Activated CD4-positive, alpha-beta memory T cell treated with anti-CD3 and anti-CD28 coated beads for 36 hours (primary cell): Measurements from ENCODE around the gene ADGRG3. TPM values are rescaled to one million over a fixed set of nuclear protein-coding genes. Genes with fewer than 3 reads are reported as not detected.

Source experiments
- CTCF ChIA-PET: fragments of 350-600 bp; sonication (Branson Sonifier 250); formaldehyde crosslinking; loops from one replicate; lab custom pipeline; 2021; ENCODE audit warnings: antibody characterized with exemption, inconsistent platforms; lab: Charles Lee
- POLR2A ChIA-PET: fragments of 350-600 bp; sonication (Branson Sonifier 250); formaldehyde crosslinking; loops from one replicate; lab custom pipeline; 2021; ENCODE audit warnings: antibody characterized with exemption; lab: Charles Lee
- DNase-seq: peaks from one replicate; pipeline ENCODE4 v3.0.0-alpha.2; 2020
- H3K27ac Mint-ChIP-seq: one replicate; pipeline ENCODE4 v1.8.0; 2021; ENCODE audit warnings: mixed read lengths
- H3K27me3 Mint-ChIP-seq: one replicate; pipeline ENCODE4 v1.8.0; 2021; ENCODE audit warnings: mixed read lengths
- H3K36me3 Mint-ChIP-seq: one replicate; pipeline ENCODE4 v1.8.0; 2021; ENCODE audit warnings: mixed read lengths
- H3K4me1 Mint-ChIP-seq: one replicate; pipeline ENCODE4 v1.8.0; 2021; ENCODE audit warnings: low read depth, mixed read lengths
- H3K4me3 Mint-ChIP-seq: one replicate; pipeline ENCODE4 v1.8.0; 2021; ENCODE audit warnings: mild to moderate bottlenecking, mixed read lengths
- H3K9me3 Mint-ChIP-seq: one replicate; pipeline ENCODE4 v1.8.0; 2021; ENCODE audit warnings: mixed read lengths
- intact Hi-C: fragments of 100-400 bp; cut with micrococcal nuclease; formaldehyde crosslinking; loops from one replicate; pipeline ENCODE4 v1.15.1; 2023
- total RNA-seq, 2 experiments: library from RNA; stranded (reverse); gene quantifications; one replicate each; pipeline ENCODE4 v1.2.3, GENCODE V29; 2021

Gene ADGRG3
- total RNA-seq, 2 experiments from 2014 or later: not detected

DNA sequence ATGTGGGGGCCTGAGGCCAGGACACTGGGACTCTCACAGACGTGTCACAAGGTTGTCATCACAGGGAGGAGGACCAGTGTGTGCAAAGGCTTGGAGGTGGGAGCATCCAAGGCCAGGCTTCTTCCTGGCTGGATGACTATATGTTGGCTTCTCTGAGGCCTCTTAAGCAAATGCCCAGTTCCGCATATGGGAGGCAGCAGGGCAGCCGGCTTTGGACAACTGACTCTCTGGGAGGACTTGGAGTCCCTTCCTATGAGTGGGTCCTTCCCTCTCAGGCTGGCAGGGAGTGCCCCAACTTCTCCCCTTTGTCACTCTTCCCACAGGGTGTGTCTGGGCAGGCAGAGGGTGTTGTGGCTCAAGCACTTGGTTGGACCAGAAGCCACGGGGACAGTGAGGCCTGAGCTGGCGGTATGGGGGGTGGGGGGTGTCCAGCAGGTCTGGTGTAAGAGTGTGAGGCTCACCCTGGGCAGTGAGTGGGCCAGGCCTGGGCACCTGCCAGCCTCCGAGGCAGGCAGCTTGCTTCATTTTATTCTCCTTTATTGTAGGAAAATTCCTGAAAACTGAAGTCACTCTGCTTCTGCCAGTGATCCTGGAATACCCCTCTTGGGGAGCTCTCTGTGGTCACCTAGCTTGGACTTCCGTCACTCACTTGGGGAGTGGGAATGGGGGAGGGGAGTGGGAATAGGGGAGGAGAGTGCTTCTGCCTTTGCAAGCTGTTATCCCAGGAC is 24.8 kb upstream of the ADGRG3 start:
- no peaks in the 10 kb centered on the region for H3K9me3 Mint-ChIP-seq
- CTCF ChIA-PET: interaction anchor here (1.0 to 1.3 kb wide), 3 partner anchors 15 to 67 kb away, joined by 3 to 6 read pairs (median 3); partner anchors contain the start of gene ADGRG1

DNA sequence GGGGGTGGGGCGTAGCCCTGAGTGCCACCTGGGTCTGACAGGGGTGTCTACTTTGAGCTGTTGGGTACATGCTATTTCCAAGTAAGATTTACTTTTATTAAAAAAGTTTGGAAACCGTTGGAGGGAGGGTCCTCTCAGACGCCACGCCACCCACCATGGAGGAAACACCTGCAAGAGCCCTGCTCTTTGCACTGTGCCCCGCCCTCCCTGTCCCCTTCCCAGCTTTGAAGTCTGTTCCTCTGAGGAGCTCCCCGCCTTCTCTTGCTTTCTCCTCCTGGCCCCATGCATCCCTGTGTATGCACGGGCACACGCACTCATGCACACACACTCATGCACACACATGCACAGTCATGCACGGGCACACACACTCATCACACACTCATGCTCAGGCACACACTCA is 24.2 kb upstream of the ADGRG3 start:
- H3K9me3 Mint-ChIP-seq: no peaks in the 10 kb centered on the region
- H3K27me3 Mint-ChIP-seq: peaks cover 2% of the 10 kb centered on the region
- no peak overlapping the region for H3K27ac Mint-ChIP-seq
- H3K36me3 Mint-ChIP-seq: no peaks in the 10 kb centered on the region
- no peak for DNase-seq
- ChIA-PET CTCF (interaction anchor here (1.0 to 1.3 kb wide), 3 partner anchors 15 to 68 kb away, joined by 3 to 6 read pairs (median 3); partner anchors contain the start of gene ADGRG1), POLR2A (interaction anchor here (1.2 kb wide), 1 partner anchor 67 kb away, joined by 4 read pairs; no protein-coding TSS in a partner anchor)
- H3K4me1 Mint-ChIP-seq: peaks cover 11% of the 10 kb centered on the region
- intact Hi-C loops: no loop called here
- no peak overlapping the region for H3K4me3 Mint-ChIP-seq

More for the DNA sequence above, 24.8 kb upstream of the ADGRG3 start:
- no peak for DNase-seq
- POLR2A ChIA-PET: interaction anchor here (1.2 kb wide), 1 partner anchor 67 kb away, joined by 4 read pairs; no protein-coding TSS in a partner anchor
- H3K4me1 Mint-ChIP-seq: peaks cover 6% of the 10 kb centered on the region
- no peaks in the 10 kb centered on the region for H3K36me3 Mint-ChIP-seq
- intact Hi-C loops: no loop called here
- no peak overlapping the region for H3K27ac Mint-ChIP-seq
- no peak overlapping the region for H3K4me3 Mint-ChIP-seq
- peaks cover 3% of the 10 kb centered on the region for H3K27me3 Mint-ChIP-seq

DNA sequence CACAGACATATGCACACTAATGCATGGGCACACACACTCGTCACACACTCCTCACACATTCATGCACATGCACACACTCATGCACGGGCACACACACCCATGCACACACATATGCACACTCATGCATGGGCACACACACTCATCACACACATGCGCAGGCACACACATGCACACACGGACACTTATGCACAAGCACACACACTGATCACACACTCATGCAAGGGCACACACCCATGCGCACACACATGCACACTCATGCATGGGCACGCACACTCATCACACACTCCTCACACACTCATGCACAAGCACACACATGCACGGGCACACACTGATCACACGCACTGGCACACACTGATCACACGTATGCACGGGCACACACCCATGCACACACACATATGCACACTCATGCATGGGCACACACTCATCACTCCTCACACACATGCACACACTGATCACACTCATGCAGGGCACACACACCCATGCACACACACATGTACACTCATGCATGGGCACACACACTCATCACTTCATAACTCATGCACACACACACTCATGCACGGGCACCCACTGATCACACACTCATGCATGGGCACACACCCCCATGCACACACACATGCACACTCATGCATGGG is 23.6 kb upstream of the ADGRG3 start:
- ChIA-PET CTCF (interaction anchor here (1.0 to 8.6 kb wide), 4 partner anchors 16 to 68 kb away, joined by 3 to 250 read pairs (median 4); partner anchors contain the start of gene ADGRG1), POLR2A (no interaction called here)
- intact Hi-C loops: loop anchor here (5.0 kb wide), 1 partner anchor 227 kb away; no protein-coding TSS in a partner anchor
- H3K9me3 Mint-ChIP-seq: no peaks in the 10 kb centered on the region
- H3K36me3 Mint-ChIP-seq: no peaks in the 10 kb centered on the region
- no peak overlapping the region for H3K4me3 Mint-ChIP-seq
- H3K27ac Mint-ChIP-seq: no peak overlapping the region
- no peak for DNase-seq
- H3K4me1 Mint-ChIP-seq: peaks cover 15% of the 10 kb centered on the region
- peaks cover 2% of the 10 kb centered on the region for H3K27me3 Mint-ChIP-seq

DNA sequence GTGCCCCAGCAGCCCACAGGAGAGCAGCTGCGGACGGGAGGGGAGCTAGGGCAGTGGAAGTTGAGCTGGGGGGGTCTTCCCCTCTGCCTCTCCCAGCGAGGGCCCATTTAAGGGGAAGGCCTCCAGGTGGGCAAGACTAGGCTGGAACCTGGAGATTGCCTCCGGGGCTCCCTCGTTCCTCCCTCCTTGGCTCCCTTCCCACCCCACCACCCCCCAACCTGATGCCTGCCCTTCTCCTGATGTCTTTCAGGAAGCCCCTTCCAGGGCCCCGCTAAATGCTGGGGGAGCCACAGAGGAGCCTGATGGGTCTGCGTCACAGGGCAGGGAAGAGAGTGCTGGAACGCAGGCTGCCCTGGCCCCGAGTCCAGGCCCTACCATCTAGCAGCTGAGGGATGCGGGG is 22.9 kb upstream of the ADGRG3 start:
- DNase-seq: no peak
- intact Hi-C loops: loop anchor here (5.0 kb wide), 1 partner anchor 228 kb away; no protein-coding TSS in a partner anchor
- no peak overlapping the region for H3K27ac Mint-ChIP-seq
- H3K4me3 Mint-ChIP-seq: no peak overlapping the region
- no peaks in the 10 kb centered on the region for H3K27me3 Mint-ChIP-seq
- peaks cover 15% of the 10 kb centered on the region for H3K4me1 Mint-ChIP-seq
- no peaks in the 10 kb centered on the region for H3K36me3 Mint-ChIP-seq
- CTCF ChIA-PET: interaction anchor here (7.6 to 8.6 kb wide), 2 partner anchors 48 to 69 kb away, joined by 197 to 250 read pairs; no protein-coding TSS in a partner anchor
- POLR2A ChIA-PET: no interaction called here
- H3K9me3 Mint-ChIP-seq: no peaks in the 10 kb centered on the region

DNA sequence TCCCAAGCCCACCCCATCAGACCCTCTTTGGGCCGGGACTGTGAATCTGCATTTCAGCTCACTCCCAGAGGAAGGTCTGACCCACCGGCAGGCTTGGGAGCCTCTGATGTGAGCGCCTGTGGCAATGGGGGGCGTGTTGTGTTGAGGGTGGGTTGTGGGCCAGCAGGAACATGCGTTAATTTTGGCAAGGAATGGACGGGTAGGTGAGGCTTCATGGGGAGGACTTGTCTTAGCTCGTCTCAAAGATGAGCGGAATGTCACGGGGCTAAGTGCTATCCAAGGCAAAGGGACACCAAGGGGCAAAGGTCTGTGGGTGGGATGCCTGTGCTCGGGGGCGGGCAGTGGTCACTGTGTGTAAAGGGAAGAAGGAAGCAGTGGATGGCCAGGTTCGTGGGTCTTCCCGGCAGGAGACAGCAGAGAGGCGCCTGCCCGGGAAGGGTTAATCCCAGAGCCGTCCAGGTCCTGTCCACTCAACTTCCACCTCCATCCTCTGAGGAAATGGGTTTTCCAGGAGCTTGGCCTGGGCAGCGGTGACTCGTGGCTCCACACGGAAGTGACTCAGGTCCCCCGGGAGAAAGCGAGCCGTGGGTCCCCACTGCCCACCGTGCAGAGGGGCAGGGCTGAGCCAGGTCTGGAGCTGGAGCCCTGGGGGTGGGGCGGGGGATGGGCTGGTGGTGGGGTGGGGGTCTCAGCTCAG is 22.3 kb upstream of the ADGRG3 start:
- Mint-ChIP-seq H3K27ac (no peak overlapping the region), H3K4me3 (no peak overlapping the region), H3K9me3 (no peaks in the 10 kb centered on the region), H3K36me3 (no peaks in the 10 kb centered on the region), H3K27me3 (no peaks in the 10 kb centered on the region), H3K4me1 (peaks cover 15% of the 10 kb centered on the region)
- ChIA-PET POLR2A (no interaction called here), CTCF (interaction anchor here (7.6 to 8.6 kb wide), 2 partner anchors 48 to 70 kb away, joined by 197 to 250 read pairs; no protein-coding TSS in a partner anchor)
- intact Hi-C loops: loop anchor here (5.0 kb wide), 1 partner anchor 229 kb away; no protein-coding TSS in a partner anchor
- DNase-seq: no peak

DNA sequence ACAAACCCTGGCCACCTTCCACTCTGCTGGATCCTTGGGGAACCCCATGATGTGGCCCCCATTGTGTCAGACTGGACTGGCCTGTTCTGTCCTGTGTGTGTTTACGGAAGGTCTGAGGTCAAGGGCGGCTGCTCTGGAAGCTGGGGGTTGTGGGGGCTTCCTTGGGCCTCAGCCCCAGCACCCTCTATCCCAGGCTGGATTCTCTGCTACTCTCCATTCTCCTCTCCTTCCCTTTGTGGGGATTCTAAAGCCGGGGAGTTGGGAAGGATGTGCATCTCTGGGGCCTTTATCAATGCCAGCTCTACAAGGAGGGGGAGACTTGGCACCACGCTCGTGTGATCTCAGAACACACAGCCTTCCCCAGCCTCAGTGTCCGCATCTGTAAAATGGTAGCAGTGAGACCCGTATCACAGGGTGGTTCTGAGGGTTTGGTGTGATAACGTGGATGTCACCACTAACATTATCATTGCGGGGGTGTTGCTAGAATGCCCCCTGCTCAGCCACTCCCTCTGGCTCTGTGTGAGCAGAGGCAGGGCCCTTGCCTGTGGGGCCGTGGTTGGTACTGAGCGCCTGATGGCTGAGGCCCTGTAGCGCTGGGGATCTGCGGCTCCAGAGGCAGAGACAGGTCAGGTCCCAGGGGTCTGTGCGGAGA is 21.6 kb upstream of the ADGRG3 start:
- intact Hi-C loops: loop anchor here (5.0 kb wide), 1 partner anchor 229 kb away; no protein-coding TSS in a partner anchor
- Mint-ChIP-seq H3K27ac (no peak overlapping the region), H3K36me3 (no peaks in the 10 kb centered on the region), H3K27me3 (no peaks in the 10 kb centered on the region), H3K9me3 (no peaks in the 10 kb centered on the region), H3K4me3 (no peak overlapping the region), H3K4me1 (peaks cover 15% of the 10 kb centered on the region)
- ChIA-PET POLR2A (interaction anchor here (0.9 kb wide), 1 partner anchor 61 kb away, joined by 3 read pairs; no protein-coding TSS in a partner anchor), CTCF (interaction anchor here (0.9 to 8.6 kb wide), 7 partner anchors 10 to 90 kb away, joined by 3 to 250 read pairs (median 59); partner anchors contain the start of gene KATNB1)
- no peak for DNase-seq

DNA sequence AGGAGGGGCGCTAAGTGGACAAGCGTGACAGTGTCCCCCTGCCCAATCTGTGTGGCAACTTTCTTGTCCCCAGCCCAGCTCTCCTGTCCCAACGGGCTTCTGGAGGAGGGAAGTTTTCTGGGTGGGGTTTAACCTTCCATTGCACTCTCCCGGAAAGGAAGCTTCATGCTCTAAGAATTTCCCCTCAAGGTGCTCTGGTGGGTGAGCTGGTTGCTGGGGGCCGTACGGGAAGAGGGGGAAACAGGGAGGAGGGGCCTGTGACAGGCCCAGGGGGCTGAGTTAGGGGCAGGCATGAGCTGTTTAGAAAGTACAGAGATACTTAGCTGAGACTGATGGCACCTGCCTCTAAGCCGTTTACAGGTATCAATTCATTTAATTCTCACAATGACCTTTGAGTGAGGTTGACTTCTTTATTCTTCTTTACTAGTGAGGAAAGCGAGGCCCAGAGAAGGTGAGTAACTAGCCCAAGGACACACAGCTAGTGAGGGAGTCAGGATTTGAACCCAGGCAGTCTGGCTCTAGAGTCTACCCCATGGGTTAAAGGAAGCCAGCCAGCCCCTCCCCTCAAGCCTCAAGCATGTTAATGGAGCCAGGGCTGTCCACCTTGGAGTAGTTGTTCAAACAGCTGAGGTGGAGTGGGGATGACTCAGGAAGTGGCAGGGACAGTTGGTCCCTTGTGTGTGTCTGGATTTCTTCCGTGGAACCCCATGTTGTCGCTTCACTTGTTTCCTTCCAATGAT is 20.8 kb upstream of the ADGRG3 start:
- Mint-ChIP-seq H3K27me3 (no peaks in the 10 kb centered on the region), H3K36me3 (no peaks in the 10 kb centered on the region), H3K4me1 (peaks cover 21% of the 10 kb centered on the region), H3K27ac (no peak overlapping the region), H3K4me3 (no peak overlapping the region), H3K9me3 (no peaks in the 10 kb centered on the region)
- no peak for DNase-seq
- intact Hi-C loops: loop anchor here (5.0 kb wide), 1 partner anchor 230 kb away; no protein-coding TSS in a partner anchor
- ChIA-PET CTCF (interaction anchor here (0.5 to 8.6 kb wide), 11 partner anchors 10 to 740 kb away, joined by 3 to 250 read pairs (median 8); partner anchors contain the start of gene KATNB1), POLR2A (interaction anchor here (0.9 to 2.2 kb wide), 3 partner anchors 26 to 62 kb away, joined by 3 to 6 read pairs (median 3); no protein-coding TSS in a partner anchor)

DNA sequence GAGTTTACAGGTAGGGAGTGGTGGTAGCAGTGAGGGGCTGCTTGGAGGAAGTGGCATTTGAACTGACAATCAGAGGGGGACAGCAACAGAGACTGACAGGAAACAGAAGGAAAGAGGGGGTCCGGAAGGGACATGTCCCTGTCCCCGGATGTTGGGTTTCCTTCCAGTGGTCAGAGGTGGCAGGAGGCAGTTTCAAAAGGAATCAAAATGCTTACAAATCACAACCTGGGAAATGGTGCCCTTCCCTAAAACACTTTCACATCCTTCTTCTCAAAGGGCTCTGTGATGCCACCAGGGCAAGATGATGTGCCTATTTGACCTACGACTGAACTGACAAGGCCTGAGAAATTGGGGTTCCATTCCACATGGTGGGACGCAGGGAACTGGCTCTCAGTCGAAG is 20.0 kb upstream of the ADGRG3 start:
- Mint-ChIP-seq H3K27me3 (no peaks in the 10 kb centered on the region), H3K36me3 (no peaks in the 10 kb centered on the region), H3K4me3 (no peak overlapping the region), H3K9me3 (no peaks in the 10 kb centered on the region), H3K27ac (no peak overlapping the region), H3K4me1 (peaks cover 21% of the 10 kb centered on the region)
- ChIA-PET POLR2A (interaction anchor here (1.1 to 2.2 kb wide), 2 partner anchors 27 to 57 kb away, joined by 3 to 6 read pairs; no protein-coding TSS in a partner anchor), CTCF (interaction anchor here (0.7 to 8.6 kb wide), 20 partner anchors 10 to 168 kb away, joined by 3 to 250 read pairs (median 4); partner anchors contain the start of genes ADGRG1 and KATNB1)
- no peak for DNase-seq
- intact Hi-C loops: loop anchor here (2.0 to 5.0 kb wide), 2 partner anchors 87 to 231 kb away; partner anchors contain the start of gene KATNB1

DNA sequence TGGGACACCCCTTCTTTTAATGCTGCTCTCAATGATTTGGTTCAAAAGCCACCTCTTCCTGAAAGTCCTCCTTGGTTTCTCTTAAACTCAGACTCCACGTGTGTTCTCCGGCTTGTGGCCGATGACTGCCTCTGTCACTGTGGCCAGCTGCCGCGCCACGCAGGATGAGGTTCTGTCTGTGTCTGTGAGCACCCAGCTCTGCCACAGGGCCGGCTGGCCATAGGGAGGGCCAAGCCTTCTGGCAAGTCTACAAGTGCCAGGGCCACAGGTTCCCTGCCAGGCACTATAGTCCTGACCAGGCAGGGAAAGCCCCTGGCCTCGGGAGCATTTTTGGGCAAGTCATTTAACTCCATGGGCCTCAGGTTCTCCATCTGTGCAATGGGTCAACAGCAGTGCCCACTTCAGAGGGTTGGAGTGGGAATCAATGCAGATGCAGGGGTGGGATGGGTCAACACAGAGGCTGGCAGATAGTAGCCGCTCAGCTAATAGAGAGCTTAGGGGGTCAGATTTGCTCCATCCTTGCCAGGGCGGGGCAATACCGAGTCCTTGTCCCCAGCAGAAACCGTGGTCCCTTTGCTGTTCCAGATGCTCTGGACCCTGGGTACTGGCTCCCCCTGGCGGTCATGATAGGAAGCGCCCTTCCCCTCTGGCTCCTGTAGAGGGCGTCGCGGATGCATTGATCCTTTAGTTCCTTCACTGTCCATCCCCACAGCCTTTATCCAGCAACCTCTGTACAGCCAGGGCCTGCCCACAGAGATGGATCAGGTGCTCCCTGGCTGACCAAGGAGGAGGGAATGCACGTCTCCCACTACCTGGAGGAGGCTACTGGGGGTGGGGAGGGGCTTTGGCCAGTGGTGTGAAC is 19.3 kb upstream of the ADGRG3 start:
- CTCF ChIA-PET: interaction anchor here (0.6 to 8.6 kb wide), 28 partner anchors 9 to 169 kb away, joined by 3 to 250 read pairs (median 4); partner anchors contain the start of genes ADGRG1 and KATNB1

More for the DNA sequence above, 19.3 kb upstream of the ADGRG3 start:
- intact Hi-C loops: loop anchor here (1.0 to 5.0 kb wide), 7 partner anchors 40 to 232 kb away; partner anchors contain the start of gene KATNB1
- Mint-ChIP-seq H3K9me3 (no peaks in the 10 kb centered on the region), H3K36me3 (no peaks in the 10 kb centered on the region), H3K27ac (no peak overlapping the region), H3K4me3 (no peak overlapping the region), H3K27me3 (no peaks in the 10 kb centered on the region), H3K4me1 (peaks cover 21% of the 10 kb centered on the region)
- DNase-seq: peak; percentile 94
- POLR2A ChIA-PET: interaction anchor here (1.1 to 2.2 kb wide), 2 partner anchors 28 to 58 kb away, joined by 3 to 6 read pairs; no protein-coding TSS in a partner anchor
